KMS-11 (cell line): Measurements from ENCODE around the gene UMAD1.

Source experiments
- H2AFZ ChIP-seq: fragments of 200-600 bp; sonication (generic); 2 replicates; pipeline ENCODE4 v1.6.1; 2016; ENCODE audit warnings: antibody characterized with exemption, mixed run types, low read depth
- H3K27ac ChIP-seq: fragments of 200-600 bp; sonication (generic); 2 replicates; pipeline ENCODE4 v1.6.1; 2016; ENCODE audit warnings: mild to moderate bottlenecking, mixed run types
- H3K27me3 ChIP-seq: fragments of 200-600 bp; sonication (generic); 2 replicates; pipeline ENCODE4 v1.6.1; 2017; ENCODE audit warnings: mild to moderate bottlenecking, low read depth, mixed run types, moderate library complexity; ENCODE audit not compliant: insufficient read depth
- H3K36me3 ChIP-seq: fragments of 200-600 bp; sonication (generic); 2 replicates; pipeline ENCODE4 v1.6.1; 2017; ENCODE audit warnings: mild to moderate bottlenecking, mixed run types; ENCODE audit not compliant: insufficient read depth
- H3K4me1 ChIP-seq: fragments of 200-600 bp; sonication (generic); 2 replicates; pipeline ENCODE4 v1.6.1; 2016; ENCODE audit warnings: mild to moderate bottlenecking, low read depth, mixed run types; ENCODE audit not compliant: poor library complexity, severe bottlenecking
- H3K4me2 ChIP-seq: fragments of 200-600 bp; sonication (generic); 2 replicates; pipeline ENCODE4 v1.7.0; 2016; ENCODE audit warnings: mild to moderate bottlenecking, mixed run types
- H3K4me3 ChIP-seq: fragments of 200-600 bp; sonication (generic); IDR thresholded peaks from 2 replicates; pipeline ENCODE4 v1.6.1; 2017; ENCODE audit warnings: low read depth, low read length, mixed read lengths; ENCODE audit not compliant: insufficient read depth
- H3K79me2 ChIP-seq: fragments of 200-600 bp; sonication (generic); 2 replicates; pipeline ENCODE4 v1.6.1; 2016; ENCODE audit warnings: low read depth, mixed run types; ENCODE audit not compliant: insufficient read depth
- H3K9ac ChIP-seq: fragments of 200-600 bp; sonication (generic); 2 replicates; pipeline ENCODE4 v1.6.1; 2016; ENCODE audit warnings: mild to moderate bottlenecking, mixed run types
- H4K20me1 ChIP-seq: fragments of 200-600 bp; sonication (generic); 2 replicates; pipeline ENCODE4 v1.6.1; 2016; ENCODE audit warnings: mild to moderate bottlenecking, mixed run types; ENCODE audit not compliant: insufficient read depth
- TF ChIP-seq, protein P1 (sequence below): fragments of 200-600 bp; sonication (generic); conservative IDR thresholded peaks from 2 replicates; pipeline ENCODE4 v1.6.1; 2017; ENCODE audit warnings: low read depth, mild to moderate bottlenecking, antibody characterized with exemption, low read length, moderate library complexity, mixed read lengths

The UMAD1 gene

DNA sequence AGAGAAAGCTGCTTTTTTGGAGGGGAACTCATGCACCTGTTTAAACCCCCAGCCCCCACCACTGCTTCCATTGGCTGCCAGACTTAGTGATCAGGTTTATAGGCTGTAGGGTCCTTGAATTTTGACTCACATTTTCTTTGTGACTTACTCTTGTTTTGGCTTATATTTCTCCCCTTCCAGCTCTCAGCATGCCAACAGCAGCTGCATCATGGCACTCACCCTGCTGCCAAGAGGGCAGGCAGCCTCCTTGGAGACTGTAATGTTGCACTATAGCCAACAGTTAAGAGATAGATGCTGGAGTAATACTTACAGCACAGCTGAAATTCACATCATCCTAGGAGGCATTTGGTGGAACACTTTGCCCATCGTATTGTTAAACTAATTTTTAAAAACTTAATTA, 230.0 kb downstream of the UMAD1 start:
- Histone ChIP-seq H3K27ac (no peak overlapping the region), H2AFZ (no peak overlapping the region), H3K27me3 (no peaks in the 10 kb centered on the region), H3K9ac (no peak overlapping the region), H3K4me2 (no peak overlapping the region), H3K79me2 (no peaks in the 10 kb centered on the region), H3K36me3 (no peaks in the 10 kb centered on the region), H4K20me1 (no peaks in the 10 kb centered on the region), H3K4me1 (no peaks in the 10 kb centered on the region), H3K4me3 (no peak overlapping the region)
- TF ChIP-seq, protein P1, sequence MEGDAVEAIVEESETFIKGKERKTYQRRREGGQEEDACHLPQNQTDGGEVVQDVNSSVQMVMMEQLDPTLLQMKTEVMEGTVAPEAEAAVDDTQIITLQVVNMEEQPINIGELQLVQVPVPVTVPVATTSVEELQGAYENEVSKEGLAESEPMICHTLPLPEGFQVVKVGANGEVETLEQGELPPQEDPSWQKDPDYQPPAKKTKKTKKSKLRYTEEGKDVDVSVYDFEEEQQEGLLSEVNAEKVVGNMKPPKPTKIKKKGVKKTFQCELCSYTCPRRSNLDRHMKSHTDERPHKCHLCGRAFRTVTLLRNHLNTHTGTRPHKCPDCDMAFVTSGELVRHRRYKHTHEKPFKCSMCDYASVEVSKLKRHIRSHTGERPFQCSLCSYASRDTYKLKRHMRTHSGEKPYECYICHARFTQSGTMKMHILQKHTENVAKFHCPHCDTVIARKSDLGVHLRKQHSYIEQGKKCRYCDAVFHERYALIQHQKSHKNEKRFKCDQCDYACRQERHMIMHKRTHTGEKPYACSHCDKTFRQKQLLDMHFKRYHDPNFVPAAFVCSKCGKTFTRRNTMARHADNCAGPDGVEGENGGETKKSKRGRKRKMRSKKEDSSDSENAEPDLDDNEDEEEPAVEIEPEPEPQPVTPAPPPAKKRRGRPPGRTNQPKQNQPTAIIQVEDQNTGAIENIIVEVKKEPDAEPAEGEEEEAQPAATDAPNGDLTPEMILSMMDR: no peak

DNA sequence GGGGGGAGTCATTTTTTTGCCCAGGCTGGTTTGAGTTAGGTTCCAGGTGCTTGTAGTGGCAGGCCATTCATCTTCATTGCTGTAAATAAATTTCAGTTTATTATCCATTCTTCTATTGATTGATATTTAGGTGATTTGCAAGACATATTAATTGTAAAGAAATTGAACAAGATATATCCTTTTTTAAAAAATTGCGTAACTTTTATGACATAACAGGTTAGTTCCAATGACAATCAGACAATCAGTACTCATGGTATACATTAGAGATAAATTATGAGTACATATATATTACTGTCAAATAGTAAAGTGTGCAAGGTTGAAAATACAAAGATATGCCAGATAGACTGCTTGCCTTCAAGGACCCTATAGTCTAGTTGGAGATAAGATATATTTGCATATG, 235.9 kb downstream of the UMAD1 start:
- H3K9ac ChIP-seq: no peak overlapping the region
- H3K36me3 ChIP-seq: no peaks in the 10 kb centered on the region
- H3K27ac ChIP-seq: no peak overlapping the region
- H3K4me2 ChIP-seq: no peak overlapping the region
- H3K27me3 ChIP-seq: no peaks in the 10 kb centered on the region
- H2AFZ ChIP-seq: no peak overlapping the region
- H4K20me1 ChIP-seq: no peaks in the 10 kb centered on the region
- TF ChIP-seq, protein P1: no peak
- H3K4me3 ChIP-seq: no peak overlapping the region
- H3K79me2 ChIP-seq: no peaks in the 10 kb centered on the region
- no peaks in the 10 kb centered on the region for H3K4me1 ChIP-seq

DNA sequence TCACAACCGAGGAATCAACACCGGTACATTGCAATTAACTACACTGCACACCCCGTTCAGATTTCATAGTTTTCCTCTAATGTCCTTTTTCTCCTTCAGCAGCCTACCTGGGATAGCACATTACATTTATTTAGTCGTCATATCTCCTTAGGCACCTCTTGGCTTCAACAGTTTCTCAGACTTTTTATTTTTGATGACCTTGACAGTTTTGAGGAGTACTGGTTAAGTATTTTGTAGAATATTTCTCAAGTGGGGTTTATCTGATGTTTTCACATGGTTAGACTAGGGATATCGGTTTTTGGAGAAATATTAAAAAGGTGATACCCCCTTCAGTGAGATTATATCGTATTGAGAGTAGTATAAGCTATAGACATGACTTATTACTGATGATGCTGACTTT, 241.0 kb downstream of the UMAD1 start:
- Histone ChIP-seq H3K27me3 (no peaks in the 10 kb centered on the region), H3K79me2 (no peaks in the 10 kb centered on the region), H3K4me1 (no peaks in the 10 kb centered on the region), H3K27ac (no peak overlapping the region), H2AFZ (no peak overlapping the region), H3K9ac (no peak overlapping the region), H3K4me3 (no peak overlapping the region), H4K20me1 (no peaks in the 10 kb centered on the region), H3K36me3 (no peaks in the 10 kb centered on the region), H3K4me2 (no peak overlapping the region)
- TF ChIP-seq, protein P1: no peak

DNA sequence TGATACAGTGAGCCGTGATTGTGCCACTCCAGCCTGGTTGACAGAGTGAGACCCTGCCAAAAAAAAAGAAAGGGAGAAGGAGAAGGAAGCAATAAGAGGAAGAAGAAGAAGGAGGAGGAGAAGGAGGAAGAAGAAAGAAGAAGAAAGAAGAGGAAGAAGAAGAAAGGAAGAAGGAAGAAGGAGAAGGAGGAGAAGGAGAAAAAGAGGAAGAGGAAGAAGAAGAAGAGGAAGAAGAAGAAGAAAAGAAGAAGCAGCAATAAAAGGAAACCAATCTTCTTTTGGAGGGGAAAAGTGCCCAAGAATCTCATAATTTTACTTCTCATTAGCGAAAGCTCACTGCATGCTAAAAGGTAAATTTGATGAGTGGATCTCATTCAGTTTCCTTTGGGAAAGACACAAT, 242.3 kb downstream of the UMAD1 start:
- no peak overlapping the region for H3K9ac ChIP-seq
- TF ChIP-seq, protein P1: no peak
- no peaks in the 10 kb centered on the region for H3K36me3 ChIP-seq
- H3K4me3 ChIP-seq: no peak overlapping the region
- no peak overlapping the region for H2AFZ ChIP-seq
- H3K4me1 ChIP-seq: no peaks in the 10 kb centered on the region
- no peaks in the 10 kb centered on the region for H4K20me1 ChIP-seq
- no peaks in the 10 kb centered on the region for H3K27me3 ChIP-seq
- H3K27ac ChIP-seq: no peak overlapping the region
- H3K79me2 ChIP-seq: no peaks in the 10 kb centered on the region
- no peak overlapping the region for H3K4me2 ChIP-seq

DNA sequence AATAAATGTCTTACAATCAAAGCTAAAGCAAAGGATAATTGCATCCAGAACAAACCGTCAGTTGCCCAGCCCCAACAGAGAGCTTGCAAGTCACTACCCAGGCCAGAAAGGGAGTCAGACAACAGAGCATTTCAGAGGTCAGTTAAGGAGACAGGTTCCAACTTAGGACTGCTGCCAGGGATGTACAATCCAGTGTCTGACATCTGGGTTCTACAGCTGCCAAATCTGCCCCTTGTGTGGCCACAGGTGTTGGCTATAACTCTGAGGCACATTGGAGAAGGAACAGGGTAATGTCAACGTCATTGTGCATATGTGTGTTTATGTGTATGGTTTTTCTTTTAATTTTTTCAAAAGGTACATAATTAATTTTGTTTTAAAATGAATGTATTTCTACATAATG, 242.8 kb downstream of the UMAD1 start:
- H3K4me2 ChIP-seq: no peak overlapping the region
- TF ChIP-seq, protein P1: no peak
- no peaks in the 10 kb centered on the region for H3K4me1 ChIP-seq
- H3K9ac ChIP-seq: no peak overlapping the region
- H3K79me2 ChIP-seq: no peaks in the 10 kb centered on the region
- no peak overlapping the region for H3K4me3 ChIP-seq
- H3K27me3 ChIP-seq: no peaks in the 10 kb centered on the region
- no peak overlapping the region for H3K27ac ChIP-seq
- H3K36me3 ChIP-seq: no peaks in the 10 kb centered on the region
- no peaks in the 10 kb centered on the region for H4K20me1 ChIP-seq
- no peak overlapping the region for H2AFZ ChIP-seq
